ENCODE results near the gene TBC1D22A. TPM values are rescaled to one million over a fixed set of nuclear protein-coding genes. Genes with fewer than 3 reads are reported as not detected.

Gene TBC1D22A
- total RNA-seq, 1 experiment from 2014 or later, result 14.3 TPM

GRCh38 chr22:47112994-47113852 is 350.8 kb downstream of the TBC1D22A start:
- Histone ChIP-seq H3K4me2 (ENCODE audit: low read length) (no peak overlapping the region), H3K9me2 (replicated peaks; ENCODE audit: low read length) (no peaks in the 10 kb centered on the region), H3K79me2 (ENCODE audit: low read length) (no peaks in the 10 kb centered on the region), H4K20me1 (ENCODE audit: low read length) (no peaks in the 10 kb centered on the region), H3K27me3 (ENCODE audit: low read length) (no peaks in the 10 kb centered on the region), H3K9ac (ENCODE audit: low read length) (no peak overlapping the region), H3K27ac (ENCODE audit: low read length) (no peak overlapping the region), H3F3A (ENCODE audit: low read length, unreplicated experiment) (no peaks in the 10 kb centered on the region), H3K4me1 (ENCODE audit: insufficient read depth, low read length) (peaks cover under 1% of the 10 kb centered on the region), H3K9me3 (ENCODE audit: low read length) (no peaks in the 10 kb centered on the region), H3K36me3 (ENCODE audit: low read depth, low read length) (no peaks in the 10 kb centered on the region), H3K4me3 (ENCODE audit: low read length) (no peak overlapping the region), H2AFZ (ENCODE audit: low read length) (no peak overlapping the region)
- no TSS peak for BruUV-seq (replicated peaks)
- POLR2A ChIA-PET (ENCODE audit: unreplicated experiment), result no interaction called here
- CTCF ChIA-PET, result no interaction called here
- intact Hi-C loops (cut with micrococcal nuclease), result no loop called here
- no peak for DNase-seq
- TF ChIP-seq, protein P1, sequence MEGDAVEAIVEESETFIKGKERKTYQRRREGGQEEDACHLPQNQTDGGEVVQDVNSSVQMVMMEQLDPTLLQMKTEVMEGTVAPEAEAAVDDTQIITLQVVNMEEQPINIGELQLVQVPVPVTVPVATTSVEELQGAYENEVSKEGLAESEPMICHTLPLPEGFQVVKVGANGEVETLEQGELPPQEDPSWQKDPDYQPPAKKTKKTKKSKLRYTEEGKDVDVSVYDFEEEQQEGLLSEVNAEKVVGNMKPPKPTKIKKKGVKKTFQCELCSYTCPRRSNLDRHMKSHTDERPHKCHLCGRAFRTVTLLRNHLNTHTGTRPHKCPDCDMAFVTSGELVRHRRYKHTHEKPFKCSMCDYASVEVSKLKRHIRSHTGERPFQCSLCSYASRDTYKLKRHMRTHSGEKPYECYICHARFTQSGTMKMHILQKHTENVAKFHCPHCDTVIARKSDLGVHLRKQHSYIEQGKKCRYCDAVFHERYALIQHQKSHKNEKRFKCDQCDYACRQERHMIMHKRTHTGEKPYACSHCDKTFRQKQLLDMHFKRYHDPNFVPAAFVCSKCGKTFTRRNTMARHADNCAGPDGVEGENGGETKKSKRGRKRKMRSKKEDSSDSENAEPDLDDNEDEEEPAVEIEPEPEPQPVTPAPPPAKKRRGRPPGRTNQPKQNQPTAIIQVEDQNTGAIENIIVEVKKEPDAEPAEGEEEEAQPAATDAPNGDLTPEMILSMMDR (conservative IDR thresholded peaks at IDR 0.05; ENCODE audit: low read depth, low read length), result no peak
- TF ChIP-seq EZH2 (IDR thresholded peaks at IDR 0.05; ENCODE audit: low read length, unreplicated experiment) (no peak), EZH2phosphoT487 (IDR thresholded peaks at IDR 0.05; ENCODE audit: borderline replicate concordance, low read length) (no peak)
- no peak for ATAC-seq

- intact Hi-C loops (cut with micrococcal nuclease), result no loop called here
- no peak overlapping the region for H3K4me3 ChIP-seq (ENCODE audit: low read length)
- H3K9me2 ChIP-seq (replicated peaks; ENCODE audit: low read length), result no peaks in the 10 kb centered on the region
- no peaks in the 10 kb centered on the region for H4K20me1 ChIP-seq (ENCODE audit: low read length)
- no peak for DNase-seq
- H3K79me2 ChIP-seq (ENCODE audit: low read length), result no peaks in the 10 kb centered on the region
- no peaks in the 10 kb centered on the region for H3K4me1 ChIP-seq (ENCODE audit: insufficient read depth, low read length)
- ChIA-PET CTCF (no interaction called here), POLR2A (ENCODE audit: unreplicated experiment) (no interaction called here)
- no peaks in the 10 kb centered on the region for H3K9me3 ChIP-seq (ENCODE audit: low read length)
- no TSS peak for BruUV-seq (replicated peaks)
- TF ChIP-seq EZH2 (IDR thresholded peaks at IDR 0.05; ENCODE audit: low read length, unreplicated experiment) (no peak), EZH2phosphoT487 (IDR thresholded peaks at IDR 0.05; ENCODE audit: borderline replicate concordance, low read length) (no peak)
- TF ChIP-seq, protein P1 (conservative IDR thresholded peaks at IDR 0.05; ENCODE audit: low read depth, low read length), result no peak
- no peak overlapping the region for H3K4me2 ChIP-seq (ENCODE audit: low read length)
- H3K27me3 ChIP-seq (ENCODE audit: low read length), result no peaks in the 10 kb centered on the region
- H3K36me3 ChIP-seq (ENCODE audit: low read depth, low read length), result no peaks in the 10 kb centered on the region
- no peak overlapping the region for H2AFZ ChIP-seq (ENCODE audit: low read length)
- no peak overlapping the region for H3K27ac ChIP-seq (ENCODE audit: low read length)
- no peak for ATAC-seq
- H3K9ac ChIP-seq (ENCODE audit: low read length), result no peak overlapping the region
- H3F3A ChIP-seq (ENCODE audit: low read length, unreplicated experiment), result no peaks in the 10 kb centered on the region
Measured at GRCh38 chr22:47113853-47114415, 351.5 kb downstream of the TBC1D22A start.

All from PC-3 (cell line).